GM12891 (cell line): ENCODE measurements around the gene EPB41L2.

ENCODE experiments used
- PAX5 ChIP-seq: IDR thresholded peaks from 2 replicates; pipeline ENCODE4 v1.6.1; 2011; ENCODE audit warnings: low read length, moderate library complexity, mild to moderate bottlenecking; ENCODE audit not compliant: insufficient read depth, severe bottlenecking
- POLR2A ChIP-seq: IDR thresholded peaks from 2 replicates; pipeline ENCODE4 v1.6.1; 2011; ENCODE audit warnings: low read depth, low read length, control low read depth
- POLR2AphosphoS5 ChIP-seq: IDR thresholded peaks from 2 replicates; pipeline ENCODE4 v1.6.1; 2011; ENCODE audit warnings: low read depth, low read length, control low read depth
- SPI1 ChIP-seq: IDR thresholded peaks from 2 replicates; pipeline ENCODE4 v1.6.1; 2011; ENCODE audit warnings: low read depth, low read length, control low read depth
- TAF1 ChIP-seq: IDR thresholded peaks from 2 replicates; pipeline ENCODE4 v1.6.1; 2011; ENCODE audit warnings: low read depth, low read length, control low read depth

- no peak for TF ChIP-seq POLR2AphosphoS5
- TF ChIP-seq POLR2A = no peak
- TF ChIP-seq PAX5 = no peak
- no peak for TF ChIP-seq TAF1
- no peak for TF ChIP-seq SPI1
These were observed 134.7 kb downstream of the EPB41L2 start for GRCh38 chr6:130928158-130928912.
